NCI-H1092 treated with DMSO at 0.1 percent for 48 hours (cell line): ENCODE measurements around the gene ACSS2.
A peak's percentile ranks its signal among the peaks of the same experiment; 100 is the strongest.

ENCODE experiments used
- DNase-seq: peaks from one replicate; lab custom pipeline; 2025; lab: John Stamatoyannopoulos, UW

The ACSS2 gene

GRCh38 chr20:34876406-34877282 is at the start of gene ACSS2:
Gene ACSS2 (plus strand): TSS chr20:34876612. CDS start chr20:34876646, 34 bp downstream.
- DNase-seq: no peak

GRCh38 chr20:34829191-34829590 is 47.2 kb upstream of the ACSS2 start:
- DNase-seq: no peak

- DNase-seq: no peak
Measured at GRCh38 chr20:34831936-34832335, 44.5 kb upstream of the ACSS2 start.

GRCh38 chr20:34834459-34834893 is 41.9 kb upstream of the ACSS2 start:
- DNase-seq: peak; percentile 29

GRCh38 chr20:34842143-34842542 is 34.3 kb upstream of the ACSS2 start:
- no peak for DNase-seq

- DNase-seq: no peak
Measured at GRCh38 chr20:34843421-34843820, 33.0 kb upstream of the ACSS2 start.

GRCh38 chr20:34848597-34848996 is 27.8 kb upstream of the ACSS2 start:
- DNase-seq: no peak

GRCh38 chr20:34849778-34850177 is 26.6 kb upstream of the ACSS2 start:
- DNase-seq: no peak

GRCh38 chr20:34850969-34851368 is 25.4 kb upstream of the ACSS2 start:
- no peak for DNase-seq

- DNase-seq: no peak
Measured at GRCh38 chr20:34852298-34852697, 24.1 kb upstream of the ACSS2 start.

- DNase-seq: no peak
Measured at GRCh38 chr20:34859367-34859766, 17.0 kb upstream of the ACSS2 start.

- DNase-seq: no peak
Measured at GRCh38 chr20:34859826-34860545, 16.4 kb upstream of the ACSS2 start.

- no peak for DNase-seq
Measured at GRCh38 chr20:34861386-34862084, 14.9 kb upstream of the ACSS2 start.

GRCh38 chr20:34862724-34863123 is 13.7 kb upstream of the ACSS2 start:
- no peak for DNase-seq

GRCh38 chr20:34863421-34863965 is 12.9 kb upstream of the ACSS2 start:
- no peak for DNase-seq

GRCh38 chr20:34864216-34864615 is 12.2 kb upstream of the ACSS2 start:
- no peak for DNase-seq

- DNase-seq: no peak
Measured at GRCh38 chr20:34871320-34871926, 5.0 kb upstream of the ACSS2 start.

- peak; percentile 45 for DNase-seq
Measured at GRCh38 chr20:34871966-34872621, 4.3 kb upstream of the ACSS2 start.

GRCh38 chr20:34872622-34873224 is 3.7 kb upstream of the ACSS2 start, which contains the start of gene GGT7:
Gene GGT7 (minus strand): TSS chr20:34872856. CDS start chr20:34872815, 41 bp downstream.
- peak; percentile 79 for DNase-seq

- DNase-seq: no peak
Measured at GRCh38 chr20:34873583-34874093, 2.8 kb upstream of the ACSS2 start.
